Measurements from ENCODE around the gene NRROS. TPM values are rescaled to one million over a fixed set of nuclear protein-coding genes. Genes with fewer than 3 reads are reported as not detected.
"Not testable (repeated sequence)": the region's sequence is repeated elsewhere in the genome, so short reads cannot be mapped to it uniquely, and the experiment has no call there.

Gene NRROS
- total RNA-seq, 2 experiments from 2014 or later = 16.2 to 17.0 TPM

DNA sequence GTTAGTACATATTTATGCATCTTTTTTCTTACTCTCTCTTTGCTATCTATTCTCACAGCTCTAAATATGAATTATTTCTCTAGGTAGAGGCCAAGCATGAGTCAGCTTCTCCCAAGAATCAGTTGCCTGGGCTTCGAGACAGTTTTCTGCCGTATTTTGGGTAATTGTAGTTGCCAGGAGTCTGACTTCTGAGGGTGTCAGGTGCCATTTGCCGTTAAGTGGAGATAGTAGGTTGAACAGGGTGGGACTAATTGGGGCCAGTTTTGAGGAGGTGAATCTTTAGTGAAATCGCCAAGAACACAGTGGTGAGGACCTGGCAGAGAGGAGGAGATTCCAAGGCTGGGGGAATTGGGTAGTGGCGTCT, 7.8 kb upstream of the NRROS start:
- Mint-ChIP-seq H3K4me3 (peak overlapping the region; percentile 77), H3K9me3 (no peaks in the 10 kb centered on the region), H3K4me1 (peaks cover 38% of the 10 kb centered on the region), H3K27ac (peak overlapping the region; percentile 95), H3K27me3 (no peaks in the 10 kb centered on the region), H3K36me3 (peaks cover 6% of the 10 kb centered on the region)
- no peak for DNase-seq
- no peak for ATAC-seq (ENCODE audit: low read depth)
- POLR2A ChIA-PET = interaction anchor here (0.6 to 2.6 kb wide), 12 partner anchors 9 to 951 kb away, joined by 3 to 23 read pairs (median 5); partner anchors contain the start of genes CEP19, FBXO45, NCBP2 and NRROS

DNA sequence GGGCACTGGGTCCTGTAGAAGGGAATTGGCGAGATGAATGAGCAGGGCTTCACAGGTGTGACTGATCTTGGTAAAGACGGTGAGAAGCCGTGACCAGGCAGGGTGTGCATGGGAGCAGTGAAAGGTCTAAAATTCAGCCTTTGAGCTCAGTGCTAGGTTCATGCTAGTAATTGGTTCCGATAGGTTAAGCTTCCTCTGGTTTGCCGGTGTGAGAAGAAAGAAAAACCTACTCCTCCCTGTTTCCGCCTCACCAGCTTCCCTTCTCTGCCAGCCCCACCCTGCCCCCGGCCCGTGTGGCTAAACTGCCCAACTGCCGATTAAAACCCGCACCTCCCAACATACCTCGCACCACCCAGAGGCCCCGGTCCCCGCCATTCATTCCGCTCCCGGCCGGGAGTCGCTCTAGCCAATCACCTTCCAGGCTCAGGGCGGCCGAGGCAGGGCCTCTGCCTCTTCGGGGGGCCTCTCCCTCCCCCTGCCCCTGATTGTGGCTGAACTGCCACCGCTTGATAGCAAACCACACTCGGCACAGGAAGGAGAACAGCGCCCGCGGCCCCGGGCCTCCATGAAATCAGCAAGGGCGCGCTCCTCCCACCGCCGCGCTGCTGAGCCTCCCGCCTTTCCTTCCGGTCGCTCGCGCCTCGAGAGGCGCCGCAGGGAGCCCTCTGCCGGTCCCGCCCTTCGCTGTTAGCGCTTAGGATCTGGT, 7.3 kb upstream of the NRROS start:
- peak overlapping the region; percentile 95 for H3K27ac Mint-ChIP-seq
- POLR2A ChIA-PET = interaction anchor here (0.6 to 2.6 kb wide), 12 partner anchors 8 to 950 kb away, joined by 3 to 23 read pairs (median 5); partner anchors contain the start of genes CEP19, FBXO45, NCBP2 and NRROS
- H3K4me1 Mint-ChIP-seq = peaks cover 38% of the 10 kb centered on the region
- ATAC-seq (ENCODE audit: low read depth) = peak; percentile 86
- H3K9me3 Mint-ChIP-seq = no peaks in the 10 kb centered on the region
- peak overlapping the region; percentile 77 for H3K4me3 Mint-ChIP-seq
- peak; percentile 94 for DNase-seq
- H3K27me3 Mint-ChIP-seq = no peaks in the 10 kb centered on the region
- H3K36me3 Mint-ChIP-seq = peaks cover 6% of the 10 kb centered on the region

DNA sequence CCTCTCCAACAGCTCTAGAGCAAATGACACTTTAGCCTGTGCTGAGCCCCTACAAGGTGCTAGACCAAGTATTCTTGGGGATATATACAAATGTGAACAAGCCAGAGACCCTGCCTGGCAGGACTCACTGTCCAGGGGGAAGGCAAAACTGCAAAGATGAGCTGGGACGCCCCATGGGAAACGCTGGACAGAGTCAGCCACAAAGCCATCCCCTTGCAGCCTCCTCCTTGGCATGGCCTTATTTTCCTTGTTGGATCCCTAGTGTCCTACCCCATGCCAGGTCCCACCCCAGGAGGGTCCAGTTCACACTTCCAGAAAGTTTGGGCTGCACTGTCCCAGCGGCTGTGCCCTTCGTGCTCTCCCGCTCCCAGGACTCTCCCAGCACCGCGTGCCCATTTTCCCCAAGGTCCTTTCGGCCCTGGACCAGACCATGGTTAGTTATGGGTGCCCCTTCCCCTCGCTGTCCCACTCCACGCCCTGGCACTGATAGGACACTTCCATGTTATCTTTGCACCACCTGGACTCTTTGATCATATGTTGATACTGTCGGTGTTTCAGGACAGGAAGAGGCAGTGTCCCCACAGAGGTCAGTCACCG, 5.8 kb upstream of the NRROS start:
- Mint-ChIP-seq H3K4me1 (peaks cover 44% of the 10 kb centered on the region), H3K27ac (peak overlapping the region; percentile 79), H3K36me3 (peaks cover 8% of the 10 kb centered on the region), H3K27me3 (no peaks in the 10 kb centered on the region), H3K4me3 (peak overlapping the region; percentile 77), H3K9me3 (no peaks in the 10 kb centered on the region)
- ATAC-seq (ENCODE audit: low read depth) (no peak), DNase-seq (no peak)
- POLR2A ChIA-PET = interaction anchor here (0.6 to 1.3 kb wide), 2 partner anchors 24 to 51 kb away, joined by 3 read pairs; no protein-coding TSS in a partner anchor

DNA sequence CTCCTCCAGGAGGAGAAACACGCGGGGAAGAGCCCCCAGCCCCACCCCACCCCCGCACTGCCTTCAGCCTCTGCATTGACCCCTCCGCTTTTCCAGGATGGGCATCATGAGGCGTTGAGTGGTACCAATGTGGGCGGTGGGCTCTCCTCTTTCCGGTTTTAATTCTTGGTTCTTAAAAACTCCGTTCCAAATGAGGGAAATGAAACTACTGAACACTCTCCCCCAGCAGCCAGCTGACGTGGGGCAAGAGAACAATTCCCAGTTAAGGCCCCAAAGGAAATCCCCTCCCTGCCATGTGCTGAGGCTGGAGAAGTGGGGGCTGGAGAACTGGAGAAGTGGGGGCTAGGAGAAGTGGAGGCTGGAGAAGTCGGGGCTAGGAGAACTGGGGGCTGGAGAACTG, 5.3 kb upstream of the NRROS start:
- no peaks in the 10 kb centered on the region for H3K27me3 Mint-ChIP-seq
- POLR2A ChIA-PET = interaction anchor here (1.3 kb wide), 1 partner anchor 25 kb away, joined by 3 read pairs; no protein-coding TSS in a partner anchor
- no peak overlapping the region for H3K27ac Mint-ChIP-seq
- peaks cover 8% of the 10 kb centered on the region for H3K36me3 Mint-ChIP-seq
- peaks cover 50% of the 10 kb centered on the region for H3K4me1 Mint-ChIP-seq
- no peaks in the 10 kb centered on the region for H3K9me3 Mint-ChIP-seq
- ATAC-seq (ENCODE audit: low read depth) = no peak
- no peak for DNase-seq
- no peak overlapping the region for H3K4me3 Mint-ChIP-seq

DNA sequence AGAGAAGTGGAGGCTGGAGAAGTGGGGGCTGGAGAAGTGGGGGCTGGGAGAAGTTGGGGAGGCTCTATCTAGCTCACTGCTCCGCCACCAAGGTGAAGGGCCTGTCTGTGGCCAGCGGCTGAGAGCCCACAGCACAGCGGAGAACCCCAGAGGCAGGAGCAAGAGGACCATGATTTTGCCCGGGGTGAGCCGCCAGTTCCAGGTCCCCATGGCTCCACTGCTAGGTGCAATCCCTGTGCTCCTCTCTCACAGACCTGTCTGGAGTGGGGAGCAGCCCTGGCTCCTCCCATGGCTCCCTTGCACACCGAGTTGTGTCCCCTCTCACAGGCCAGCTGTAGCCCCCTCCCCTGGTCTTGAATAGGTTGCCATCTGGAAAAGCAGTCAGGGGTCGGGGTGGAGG, 4.7 kb upstream of the NRROS start:
- Mint-ChIP-seq H3K4me3 (no peak overlapping the region), H3K36me3 (peaks cover 8% of the 10 kb centered on the region), H3K4me1 (peaks cover 46% of the 10 kb centered on the region), H3K27me3 (no peaks in the 10 kb centered on the region), H3K27ac (no peak overlapping the region), H3K9me3 (no peaks in the 10 kb centered on the region)
- DNase-seq = no peak
- ATAC-seq (ENCODE audit: low read depth) = no peak
- POLR2A ChIA-PET = interaction anchor here (1.3 kb wide), 1 partner anchor 25 kb away, joined by 3 read pairs; no protein-coding TSS in a partner anchor

DNA sequence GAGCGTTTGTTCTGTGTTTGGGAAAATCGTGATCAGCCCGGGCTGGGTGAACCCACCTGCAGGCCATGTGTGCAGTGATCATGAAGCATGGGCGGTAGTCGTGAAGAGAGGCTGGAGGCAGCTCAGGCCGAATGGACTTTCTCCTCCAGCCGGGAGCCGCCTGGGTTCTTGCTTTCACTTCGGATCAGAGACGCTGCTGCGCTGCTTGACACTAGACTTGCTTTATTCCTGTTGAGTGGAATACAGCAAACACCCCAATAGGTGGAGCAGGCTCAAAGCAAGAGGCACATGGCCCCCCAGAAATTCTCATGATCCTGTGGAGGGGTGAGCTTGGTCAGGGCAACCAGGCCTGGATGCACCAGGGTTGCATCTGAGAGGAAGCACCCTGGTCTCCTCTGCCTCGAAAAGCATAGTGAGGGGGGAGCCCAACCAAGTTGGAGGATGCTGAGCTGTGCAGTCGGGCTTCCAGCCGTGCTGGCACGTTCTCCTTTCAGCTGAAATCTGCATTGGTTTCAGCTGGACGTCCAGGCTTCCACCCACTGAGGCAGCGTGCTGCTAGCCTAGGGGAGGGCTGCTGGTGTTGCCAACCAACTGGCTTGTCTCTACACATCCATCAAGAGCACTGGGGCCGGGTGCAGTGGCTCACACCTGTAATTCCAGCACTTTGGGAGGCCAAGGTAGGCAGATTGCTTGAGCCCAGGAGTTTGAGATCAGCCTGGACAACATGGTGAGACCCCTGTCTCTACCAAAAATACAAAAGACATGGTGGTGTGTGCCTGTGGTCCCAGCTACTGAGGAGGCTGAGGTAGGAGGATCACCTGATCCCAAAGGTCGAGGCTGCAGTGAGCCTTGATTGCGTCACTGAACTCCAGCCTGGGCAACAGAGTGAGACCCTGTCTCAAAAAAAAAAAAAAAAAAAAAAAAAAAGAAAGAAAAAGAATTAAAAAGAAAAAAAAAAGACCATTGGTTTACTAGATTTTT, 2.8 kb upstream of the NRROS start:
- Mint-ChIP-seq H3K27me3 (no peaks in the 10 kb centered on the region), H3K4me1 (peaks cover 43% of the 10 kb centered on the region), H3K27ac (no peak overlapping the region), H3K9me3 (no peaks in the 10 kb centered on the region), H3K4me3 (no peak overlapping the region), H3K36me3 (peaks cover 6% of the 10 kb centered on the region)
- DNase-seq = no peak
- no peak for ATAC-seq (ENCODE audit: low read depth)
- POLR2A ChIA-PET = no interaction called here

DNA sequence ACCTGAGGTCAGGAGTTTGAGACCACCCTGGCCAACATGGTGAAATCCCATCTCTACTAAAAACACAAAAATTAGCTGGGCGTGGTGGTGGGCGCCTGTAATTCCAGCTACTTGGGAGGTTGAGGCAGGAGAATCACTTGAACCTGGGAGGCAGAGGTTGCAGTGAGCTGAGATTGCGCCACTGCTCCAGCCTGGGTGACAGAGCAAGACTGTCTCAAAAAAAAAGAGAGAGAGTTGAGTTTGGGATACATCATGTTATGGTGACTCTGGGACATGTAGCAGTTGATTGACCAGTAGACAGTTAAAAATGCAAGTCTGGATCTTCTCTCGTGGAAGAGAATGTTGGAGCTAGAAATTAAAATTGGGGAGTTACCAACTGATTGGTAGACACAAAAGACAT, 1.6 kb upstream of the NRROS start:
- POLR2A ChIA-PET = interaction anchor here (2.9 kb wide), 1 partner anchor 69 kb away, joined by 10 read pairs; the partner anchor contains the start of genes FBXO45 and WDR53
- Mint-ChIP-seq H3K27ac (peak overlapping the region; percentile 52), H3K36me3 (peaks cover 13% of the 10 kb centered on the region), H3K4me1 (peaks cover 48% of the 10 kb centered on the region), H3K4me3 (peak overlapping the region; percentile 16)
- H3K9me3 Mint-ChIP-seq; DNase-seq; ATAC-seq (ENCODE audit: low read depth); H3K27me3 Mint-ChIP-seq: not testable (repeated sequence)

DNA sequence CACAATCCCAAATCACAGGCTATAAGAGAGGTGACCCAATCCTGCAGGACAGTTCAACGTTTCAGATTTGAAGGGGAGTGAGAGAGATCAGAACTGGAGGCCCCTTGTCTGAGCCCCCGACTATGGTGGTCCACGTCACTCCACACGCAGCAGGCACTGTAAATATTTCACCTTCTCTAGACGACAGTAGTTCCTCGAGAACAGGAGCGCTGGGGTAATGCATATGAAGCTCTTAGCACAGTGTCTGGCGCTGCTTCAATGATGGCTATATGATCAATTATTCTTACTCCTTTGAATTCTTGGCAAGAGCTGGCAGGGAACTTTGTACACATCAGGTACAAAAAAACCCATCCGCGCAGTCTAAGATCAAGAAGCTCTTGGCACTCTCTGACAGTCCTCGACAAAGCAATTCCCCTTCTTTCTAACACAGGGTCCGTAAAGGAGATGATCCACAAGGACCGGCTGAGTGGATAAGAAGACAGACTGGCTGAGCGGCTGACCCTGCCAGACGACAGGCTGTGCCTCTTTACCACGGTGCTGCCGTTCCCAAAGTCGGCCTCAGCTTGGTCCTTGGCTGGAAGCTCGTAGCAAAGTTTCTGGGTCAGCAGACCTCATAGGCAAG, 522 bp upstream of the NRROS start:
- ATAC-seq (ENCODE audit: low read depth) = no peak
- H3K4me1 Mint-ChIP-seq = peaks cover 46% of the 10 kb centered on the region
- POLR2A ChIA-PET = interaction anchor here (1.1 to 2.9 kb wide), 6 partner anchors 8 to 73 kb away, joined by 4 to 14 read pairs (median 5); partner anchors contain the start of genes CEP19, FBXO45, PIGX and WDR53

DNA sequence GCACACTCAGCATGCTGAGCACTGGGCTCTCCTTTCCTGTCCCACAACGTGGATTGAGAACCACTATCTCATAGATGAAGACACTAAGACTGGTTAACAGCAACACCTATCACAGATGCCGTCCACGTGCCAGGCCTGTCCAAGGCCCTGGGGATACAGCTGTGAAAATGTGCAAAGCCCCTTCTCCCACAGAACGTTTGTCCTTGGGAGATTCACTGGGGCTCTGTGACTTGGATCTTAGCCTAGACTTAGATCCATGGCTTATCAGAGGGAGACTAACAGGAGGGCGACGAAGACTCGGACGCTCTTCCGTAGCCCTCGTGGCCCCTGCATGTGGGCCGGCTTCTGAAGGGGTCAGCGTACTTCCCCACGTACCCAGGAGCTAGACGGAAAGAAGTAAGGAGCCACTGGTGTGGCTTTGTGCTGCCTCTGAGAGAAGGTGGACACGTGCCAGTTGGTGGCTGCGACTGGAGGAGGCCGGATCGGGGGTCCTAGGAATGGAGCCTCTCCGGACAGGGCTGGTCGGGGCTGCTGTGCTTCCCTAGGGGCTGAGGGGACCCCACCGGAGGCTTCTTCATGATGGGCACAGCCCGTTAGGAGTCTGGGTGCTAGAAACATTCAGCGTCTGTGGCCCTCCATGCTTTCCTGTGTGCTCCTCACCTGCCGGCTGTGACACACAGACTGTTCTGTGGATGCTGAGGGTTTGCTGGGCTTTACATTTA, 964 bp downstream of the NRROS start:
- no peak for DNase-seq
- Mint-ChIP-seq H3K36me3 (peaks cover 19% of the 10 kb centered on the region), H3K27me3 (no peaks in the 10 kb centered on the region), H3K4me3 (peak overlapping the region; percentile 78), H3K27ac (peak overlapping the region; percentile 90), H3K4me1 (peaks cover 58% of the 10 kb centered on the region), H3K9me3 (no peaks in the 10 kb centered on the region)
- ATAC-seq (ENCODE audit: low read depth) = no peak
- POLR2A ChIA-PET = interaction anchor here (0.9 to 2.9 kb wide), 7 partner anchors 9 to 227 kb away, joined by 3 to 14 read pairs (median 4); partner anchors contain the start of genes FBXO45, SENP5 and WDR53

More for the DNA sequence above, 522 bp upstream of the NRROS start:
- H3K4me3 Mint-ChIP-seq = peak overlapping the region; percentile 78
- no peak for DNase-seq
- peaks cover 16% of the 10 kb centered on the region for H3K36me3 Mint-ChIP-seq
- peak overlapping the region; percentile 90 for H3K27ac Mint-ChIP-seq
- H3K27me3 Mint-ChIP-seq = no peaks in the 10 kb centered on the region
- H3K9me3 Mint-ChIP-seq = no peaks in the 10 kb centered on the region

DNA sequence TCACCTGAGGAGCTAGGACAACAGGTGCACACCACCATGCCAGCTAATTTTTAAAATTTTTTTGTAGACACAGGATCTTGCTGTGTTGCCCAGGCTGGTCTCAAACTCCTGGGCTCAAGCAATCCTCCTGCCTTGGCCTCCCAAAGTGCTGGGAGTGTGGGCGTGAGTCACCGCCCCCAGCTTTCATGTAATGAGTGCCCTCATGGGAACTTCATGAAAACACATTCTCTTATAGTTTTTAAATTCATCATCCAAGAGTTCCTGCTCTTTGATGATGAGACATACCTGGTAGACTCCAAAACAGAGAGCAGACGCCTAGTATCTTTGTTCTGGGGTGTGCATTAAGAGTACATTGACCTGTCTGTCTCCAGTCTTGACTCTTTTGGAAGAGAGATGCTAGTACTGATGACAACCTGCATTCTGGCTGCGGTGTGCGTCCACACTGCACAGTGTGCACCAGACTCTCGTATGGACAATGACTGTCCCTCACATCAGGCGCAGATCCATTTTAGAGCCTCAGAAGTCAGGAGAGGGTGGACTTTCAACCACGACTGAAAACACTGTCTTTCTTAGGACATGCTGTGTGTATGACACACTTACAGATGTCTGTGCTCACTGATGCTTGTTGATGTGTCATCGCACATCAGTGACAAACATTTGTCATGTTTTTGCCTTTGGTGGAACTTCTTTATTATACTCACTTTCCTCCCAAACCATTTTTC, 2.0 kb downstream of the NRROS start:
- peak overlapping the region; percentile 78 for H3K4me3 Mint-ChIP-seq
- peak overlapping the region; percentile 80 for H3K27ac Mint-ChIP-seq
- H3K36me3 Mint-ChIP-seq = peaks cover 23% of the 10 kb centered on the region
- no peaks in the 10 kb centered on the region for H3K9me3 Mint-ChIP-seq
- ATAC-seq (ENCODE audit: low read depth) (no peak), DNase-seq (no peak)
- H3K27me3 Mint-ChIP-seq = no peaks in the 10 kb centered on the region
- H3K4me1 Mint-ChIP-seq = peaks cover 59% of the 10 kb centered on the region
- POLR2A ChIA-PET = interaction anchor here (0.9 to 2.6 kb wide), 3 partner anchors 10 to 226 kb away, joined by 3 to 14 read pairs (median 3); partner anchors contain the start of gene SENP5

DNA sequence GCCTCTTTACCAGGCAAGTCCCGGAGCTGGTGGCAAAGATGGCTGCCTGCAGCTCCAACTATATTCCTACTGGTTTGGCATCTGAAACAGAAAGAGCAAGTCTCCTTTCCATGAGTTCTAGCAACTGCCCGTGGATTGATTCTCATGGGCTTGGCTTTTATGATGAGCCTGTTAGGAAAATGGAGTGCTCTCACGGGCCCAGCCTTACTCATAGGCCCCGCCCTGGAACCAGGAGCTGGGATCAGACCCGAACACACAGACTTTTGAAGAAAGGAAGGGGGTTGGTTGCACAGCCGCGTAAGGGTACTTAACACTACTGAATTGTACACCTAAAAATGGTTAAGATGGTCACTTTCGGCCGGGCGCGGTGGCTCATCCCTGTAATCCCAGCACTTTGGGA, 2.9 kb downstream of the NRROS start:
- Mint-ChIP-seq H3K27ac (peak overlapping the region; percentile 40), H3K27me3 (no peaks in the 10 kb centered on the region), H3K36me3 (peaks cover 27% of the 10 kb centered on the region), H3K4me3 (peak overlapping the region; percentile 29), H3K9me3 (no peaks in the 10 kb centered on the region), H3K4me1 (peaks cover 63% of the 10 kb centered on the region)
- DNase-seq (no peak), ATAC-seq (ENCODE audit: low read depth) (no peak)
- POLR2A ChIA-PET = no interaction called here
